Lower leg skin (tissue), 4 donors: ENCODE data around the gene CHD2. TPM values are rescaled to one million over a fixed set of nuclear protein-coding genes. Genes with fewer than 3 reads are reported as not detected.
A peak's percentile ranks its signal among the peaks of the same experiment; 100 is the strongest.

ENCODE experiments used
- DNase-seq, 2 donors: peaks; one replicate each; pipeline ENCODE4 v3.0.0-alpha.2; 2019; ENCODE audit warnings: low spot score in 2 of 2
- H3K4me3 ChIP-seq: fragments of 200-600 bp; sonication (generic); 2 replicates; pipeline ENCODE4 v1.5.1; 2017; ENCODE audit warnings: mild to moderate bottlenecking, low read depth; ENCODE audit not compliant: poor library complexity, severe bottlenecking
- CTCF ChIP-seq, 3 donors: fragments of 450-650 bp; IDR thresholded peaks; one replicate each; pipeline ENCODE4 v1.5.1; 2016; ENCODE audit warnings: antibody characterized with exemption in 3 of 3, mild to moderate bottlenecking in 3 of 3, moderate library complexity in 2 of 3
- POLR2A ChIP-seq, 2 donors: fragments of 450-650 bp; IDR thresholded peaks; one replicate each; pipeline ENCODE4 v1.6.1; 2016 to 2017; ENCODE audit warnings: antibody characterized with exemption in 2 of 2, mild to moderate bottlenecking in 1 of 2, moderate library complexity in 1 of 2
- WGBS, 2 donors: methylation state at CpG; one replicate each; pipeline ENCODE4 v1.1.5; 2018; 5-methylcytosine and 5-hydroxymethylcytosine counted together
- intact Hi-C: fragments of 100-400 bp; cut with DNase I; formaldehyde crosslinking; loops from one replicate; pipeline ENCODE4 v1.15.0; 2023; ENCODE audit warnings: low total_unique reads
- total RNA-seq, 4 donors: library from RNA; depleted of rRNA; stranded (reverse); fragments of >200 nt; gene quantifications; one replicate each; pipeline ENCODE4 v1.1.0, GENCODE V29; 2016

CHD2 gene
- total RNA-seq, 4 donors from 2014 or later = 75.8 to 175 (median 88.6) TPM

GRCh38 chr15:92883876-92884435, 16.2 kb upstream of the CHD2 start:
- no peak for DNase-seq
- H3K4me3 ChIP-seq = peak overlapping the region; percentile 90
- TF ChIP-seq POLR2A (IDR thresholded peaks at IDR 0.05) = no peak
- intact Hi-C loops = no loop called here
- WGBS, 2 donors = 0% methylated on average over 12 of the region's 12 CpGs

- no peak for DNase-seq
- intact Hi-C loops = no loop called here
- 1% methylated on average over 6 of the region's 6 CpGs for WGBS, 2 donors
- H3K4me3 ChIP-seq = peak overlapping the region; percentile 90
- TF ChIP-seq POLR2A (IDR thresholded peaks at IDR 0.05) (no peak), CTCF (IDR thresholded peaks at IDR 0.05) (no peak)
Observed at GRCh38 chr15:92884436-92885223, 15.5 kb upstream of the CHD2 start.

GRCh38 chr15:92885224-92886041, 14.7 kb upstream of the CHD2 start:
- no peak for DNase-seq
- peak overlapping the region; percentile 90 for H3K4me3 ChIP-seq
- intact Hi-C loops = no loop called here
- no peak for TF ChIP-seq POLR2A (IDR thresholded peaks at IDR 0.05)
- no peak for TF ChIP-seq CTCF (IDR thresholded peaks at IDR 0.05)
- WGBS, 2 donors = 1 to 3% methylated on average over 3 of the region's 3 CpGs

DNA sequence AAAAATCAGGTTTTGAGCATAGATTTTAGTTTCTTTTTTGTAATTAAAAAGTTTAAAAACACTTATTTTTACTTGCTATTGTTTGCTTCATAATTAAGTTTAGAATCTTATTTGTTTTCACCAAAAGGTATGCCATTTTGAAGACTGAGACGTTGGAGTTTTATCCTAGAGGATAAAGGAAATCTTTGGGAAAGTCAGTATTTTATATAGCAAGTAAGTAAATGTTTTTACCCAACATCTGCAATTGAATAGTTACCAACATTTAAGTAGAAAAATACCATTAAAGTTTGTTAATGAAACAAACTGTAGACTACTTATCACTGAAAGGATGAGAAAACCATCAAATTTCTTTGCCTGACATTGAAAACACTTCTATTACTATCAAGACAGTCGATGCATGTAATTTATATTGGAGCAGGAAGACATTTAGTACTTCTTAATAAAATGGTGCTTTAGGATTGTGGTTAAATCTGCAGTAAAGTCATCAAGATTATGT, 14.0 kb upstream of the CHD2 start:
- no peak for TF ChIP-seq CTCF (IDR thresholded peaks at IDR 0.05)
- no peak for TF ChIP-seq POLR2A (IDR thresholded peaks at IDR 0.05)
- no peak for DNase-seq
- H3K4me3 ChIP-seq = no peak overlapping the region
- intact Hi-C loops = no loop called here
- WGBS, 2 donors = 3 to 9% methylated on average over 2 of the region's 2 CpGs

DNA sequence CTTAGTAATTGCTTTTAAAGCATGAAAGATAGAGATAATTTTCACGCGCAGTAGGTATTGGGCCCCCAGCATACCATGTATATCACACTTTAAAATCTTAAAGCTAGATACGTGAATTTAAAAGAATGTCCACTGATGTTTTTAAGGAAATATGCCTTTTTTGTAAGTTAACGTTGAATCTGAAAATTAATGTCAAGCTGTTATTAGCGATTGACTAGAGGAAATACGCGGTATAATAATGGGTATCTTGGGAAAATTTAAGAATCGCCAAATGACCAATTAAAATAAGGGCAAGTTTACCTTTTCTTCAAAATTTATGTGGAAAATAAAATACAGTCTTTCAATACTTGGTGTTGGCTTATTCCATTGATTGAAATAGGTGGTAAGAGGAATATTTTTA, 13.3 kb upstream of the CHD2 start:
- H3K4me3 ChIP-seq = no peak overlapping the region
- no peak for TF ChIP-seq CTCF (IDR thresholded peaks at IDR 0.05)
- no peak for TF ChIP-seq POLR2A (IDR thresholded peaks at IDR 0.05)
- intact Hi-C loops = no loop called here
- WGBS, 2 donors = 30 to 34% methylated on average over 8 of the region's 8 CpGs
- no peak for DNase-seq

DNA sequence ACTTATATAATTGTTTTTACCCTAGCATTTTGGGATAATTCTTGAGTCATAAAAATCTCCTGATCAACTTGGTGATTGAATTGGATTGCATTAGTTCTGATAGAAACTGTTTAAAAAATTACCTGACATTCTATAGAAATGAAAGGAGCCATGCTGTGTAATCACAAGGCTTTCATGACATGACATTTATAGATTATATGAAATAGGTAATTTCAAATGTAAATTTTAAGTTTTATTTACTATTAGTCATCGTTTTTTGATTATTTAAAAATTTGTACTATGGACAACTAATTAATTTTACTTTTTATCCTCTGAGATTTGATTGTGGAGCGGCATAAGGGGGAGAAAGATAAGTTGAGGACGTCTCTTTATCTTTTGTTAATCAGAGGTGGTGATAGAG, 12.3 kb upstream of the CHD2 start:
- intact Hi-C loops = no loop called here
- no peak for TF ChIP-seq CTCF (IDR thresholded peaks at IDR 0.05)
- TF ChIP-seq POLR2A (IDR thresholded peaks at IDR 0.05) = no peak
- H3K4me3 ChIP-seq = no peak overlapping the region
- DNase-seq = no peak
- WGBS, 2 donors = 28 to 30% methylated on average over 3 of the region's 3 CpGs
